Ovary (tissue), 3 donors: ENCODE results near the gene MALRD1.

Experiments
- POLR2A ChIP-seq: fragments of 450-650 bp; IDR thresholded peaks from one replicate; pipeline ENCODE4 v1.6.1; 2017; ENCODE audit warnings: antibody characterized with exemption, mild to moderate bottlenecking, moderate library complexity
- TF ChIP-seq, protein P1 (sequence below), 3 donors: fragments of 450-650 bp in 2 of 3; fragments of 200-600 bp in 1 of 3; IDR thresholded peaks; one replicate each; pipeline versions ENCODE4 v1.5.1 to v1.8.0; 2016 to 2022; ENCODE audit warnings: antibody characterized with exemption in 3 of 3, mild to moderate bottlenecking in 1 of 3
- donor health status: DM: no; HTN: no; CAD: no.

GRCh38 chr10:19640566-19641263 lies 592.1 kb downstream of the MALRD1 start:
- TF ChIP-seq, protein P1, sequence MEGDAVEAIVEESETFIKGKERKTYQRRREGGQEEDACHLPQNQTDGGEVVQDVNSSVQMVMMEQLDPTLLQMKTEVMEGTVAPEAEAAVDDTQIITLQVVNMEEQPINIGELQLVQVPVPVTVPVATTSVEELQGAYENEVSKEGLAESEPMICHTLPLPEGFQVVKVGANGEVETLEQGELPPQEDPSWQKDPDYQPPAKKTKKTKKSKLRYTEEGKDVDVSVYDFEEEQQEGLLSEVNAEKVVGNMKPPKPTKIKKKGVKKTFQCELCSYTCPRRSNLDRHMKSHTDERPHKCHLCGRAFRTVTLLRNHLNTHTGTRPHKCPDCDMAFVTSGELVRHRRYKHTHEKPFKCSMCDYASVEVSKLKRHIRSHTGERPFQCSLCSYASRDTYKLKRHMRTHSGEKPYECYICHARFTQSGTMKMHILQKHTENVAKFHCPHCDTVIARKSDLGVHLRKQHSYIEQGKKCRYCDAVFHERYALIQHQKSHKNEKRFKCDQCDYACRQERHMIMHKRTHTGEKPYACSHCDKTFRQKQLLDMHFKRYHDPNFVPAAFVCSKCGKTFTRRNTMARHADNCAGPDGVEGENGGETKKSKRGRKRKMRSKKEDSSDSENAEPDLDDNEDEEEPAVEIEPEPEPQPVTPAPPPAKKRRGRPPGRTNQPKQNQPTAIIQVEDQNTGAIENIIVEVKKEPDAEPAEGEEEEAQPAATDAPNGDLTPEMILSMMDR (IDR thresholded peaks at IDR 0.05): no peak
- TF ChIP-seq POLR2A: no peak
